SK-N-SH (cell line): ENCODE results near the gene ARL14EP. TPM values are rescaled to one million over a fixed set of nuclear protein-coding genes. Genes with fewer than 3 reads are reported as not detected.

ENCODE experiments used
- CTCF ChIA-PET: fragments of 300-600, 350-600 bp; formaldehyde crosslinking; extraction: SDS; loops from one replicate; lab custom pipeline; 2021; lab: Yijun Ruan, JAX
- POLR2A ChIA-PET: fragments of 350-600 bp; sonication (Branson Sonifier 250); formaldehyde crosslinking; extraction: SDS; loops from one replicate; lab custom pipeline; 2020; ENCODE audit warnings: antibody characterized with exemption, inconsistent platforms; lab: Yijun Ruan, JAX
- DNase-seq: peaks from one replicate; pipeline ENCODE4 v3.0.0; 2012
- H2AFZ ChIP-seq: fragments of 200-600 bp; sonication (generic); 2 replicates; pipeline ENCODE4 v1.8.1; 2016; ENCODE audit warnings: antibody characterized with exemption, mild to moderate bottlenecking, low read depth
- H3F3A ChIP-seq: fragments of 200-600 bp; sonication (generic); replicated peaks from 2 replicates; pipeline ENCODE3; 2016; ENCODE audit warnings: antibody characterized with exemption, mild to moderate bottlenecking; ENCODE audit not compliant: insufficient read depth
- H3K27ac ChIP-seq, 2 experiments: fragments of 200-500 bp in 1 of 2; fragments of 200-600 bp in 1 of 2; sonication (Bioruptor generic) in 1 of 2; sonication (generic), shearing (Covaris generic) in 1 of 2; 2 replicates each; pipeline versions ENCODE4 v1.5.1 to v1.6.1; 2014 to 2016; ENCODE audit warnings: low read depth in 2 of 2, inconsistent platforms in 1 of 2, low read length in 1 of 2, mild to moderate bottlenecking in 1 of 2, mixed read lengths in 1 of 2
- H3K27me3 ChIP-seq: fragments of 200-600 bp; sonication (generic), shearing (Covaris generic); 2 replicates; pipeline ENCODE4 v1.6.1; 2016; ENCODE audit warnings: mixed run types; ENCODE audit not compliant: insufficient read depth
- H3K36me3 ChIP-seq, 2 experiments: fragments of 200-500 bp in 1 of 2; fragments of 200-600 bp in 1 of 2; sonication (Bioruptor generic) in 1 of 2; sonication (generic) in 1 of 2; replicated peaks in 1 of 2; 2 replicates each; pipeline versions ENCODE3 to v1.5.1; 2014 to 2016; ENCODE audit warnings: low read length in 1 of 2, mild to moderate bottlenecking in 1 of 2; ENCODE audit not compliant: insufficient read depth in 2 of 2, control insufficient read depth in 1 of 2
- H3K4me1 ChIP-seq, 2 experiments: fragments of 200-500 bp in 1 of 2; fragments of 200-600 bp in 1 of 2; sonication (Bioruptor generic) in 1 of 2; sonication (generic), shearing (Covaris generic) in 1 of 2; 2 replicates each; pipeline versions ENCODE4 v1.5.1 to v1.6.1; 2014 to 2016; ENCODE audit warnings: low read depth in 1 of 2, low read length in 1 of 2, mixed run types in 1 of 2; ENCODE audit not compliant: insufficient read depth in 2 of 2, control insufficient read depth in 1 of 2
- H3K4me2 ChIP-seq: fragments of 200-600 bp; sonication (generic), shearing (Covaris generic); 2 replicates; pipeline ENCODE4 v1.6.1; 2017; ENCODE audit warnings: mixed run types
- H3K4me3 ChIP-seq, 2 experiments: fragments of 200-500 bp in 1 of 2; fragments of 200-600 bp in 1 of 2; sonication (Bioruptor generic) in 1 of 2; sonication (generic), shearing (Covaris generic) in 1 of 2; 2 replicates each; pipeline versions ENCODE4 v1.5.1 to v1.8.1; 2014 to 2016; ENCODE audit warnings: low read depth in 2 of 2, inconsistent platforms in 1 of 2, low read length in 1 of 2, mild to moderate bottlenecking in 1 of 2, mixed read lengths in 1 of 2, moderate library complexity in 1 of 2
- H3K79me2 ChIP-seq: fragments of 200-600 bp; sonication (generic); 2 replicates; pipeline ENCODE4 v1.8.1; 2017; ENCODE audit warnings: mild to moderate bottlenecking; ENCODE audit not compliant: insufficient read depth
- H3K9ac ChIP-seq: fragments of 200-600 bp; sonication (generic); 2 replicates; pipeline ENCODE4 v1.6.1; 2017; ENCODE audit warnings: mixed run types
- H3K9me2 ChIP-seq: fragments of 200-600 bp; sonication (generic); 2 replicates; pipeline ENCODE4 v1.6.1; 2017; ENCODE audit warnings: mixed run types
- H3K9me3 ChIP-seq: fragments of 200-600 bp; sonication (generic); 2 replicates; pipeline ENCODE4 v1.6.1; 2017; ENCODE audit warnings: mixed run types, mild to moderate bottlenecking, moderate library complexity
- H4K20me1 ChIP-seq: fragments of 200-600 bp; sonication (generic); 2 replicates; pipeline ENCODE4 v1.6.1; 2017; ENCODE audit warnings: mild to moderate bottlenecking, mixed run types; ENCODE audit not compliant: insufficient read depth
- CTCF ChIP-seq: fragments of 200-600 bp; sonication (generic); IDR thresholded peaks from 2 replicates; pipeline ENCODE4 v1.6.1; 2017; ENCODE audit warnings: antibody characterized with exemption, mild to moderate bottlenecking, moderate library complexity
- EZH2phosphoT487 ChIP-seq: fragments of 200-600 bp; sonication (generic); IDR thresholded peaks from 2 replicates; pipeline ENCODE4 v1.6.1; 2017; ENCODE audit warnings: low read depth, mixed run types, mild to moderate bottlenecking, antibody characterized with exemption, moderate library complexity, borderline replicate concordance
- MEF2A ChIP-seq: IDR thresholded peaks from 2 replicates; pipeline ENCODE4 v1.4.0; 2012; ENCODE audit warnings: low read depth, borderline replicate concordance
- MXI1 ChIP-seq: IDR thresholded peaks from 2 replicates; pipeline ENCODE4 v1.6.1; 2012; ENCODE audit warnings: mild to moderate bottlenecking, low read depth, low read length, improper control_type of control experiment
- RAD21 ChIP-seq: IDR thresholded peaks from 2 replicates; pipeline ENCODE4 v1.6.1; 2012; ENCODE audit warnings: mild to moderate bottlenecking, low read length
- REST ChIP-seq: IDR thresholded peaks from 2 replicates; pipeline ENCODE4 v1.6.1; 2012; ENCODE audit warnings: mild to moderate bottlenecking, low read depth, low read length, moderate library complexity
- RFX5 ChIP-seq: IDR thresholded peaks from 2 replicates; pipeline ENCODE4 v1.6.1; 2012; ENCODE audit warnings: mild to moderate bottlenecking, improper control_type of control experiment, low read length
- SIN3A ChIP-seq: IDR thresholded peaks from 2 replicates; pipeline ENCODE4 v1.6.1; 2012; ENCODE audit warnings: low read depth, mild to moderate bottlenecking, low read length, moderate library complexity, borderline replicate concordance
- SMC3 ChIP-seq: IDR thresholded peaks from 2 replicates; pipeline ENCODE4 v1.6.1; 2012; ENCODE audit warnings: low read depth, low read length, improper control_type of control experiment
- TAF1 ChIP-seq: IDR thresholded peaks from 2 replicates; pipeline ENCODE4 v1.6.1; 2012; ENCODE audit warnings: low read depth, mild to moderate bottlenecking, low read length, moderate library complexity, borderline replicate concordance
- TCF12 ChIP-seq: IDR thresholded peaks from 2 replicates; pipeline ENCODE4 v1.4.0; 2012
- TEAD4 ChIP-seq: IDR thresholded peaks from 2 replicates; pipeline ENCODE4 v1.4.0; 2012; ENCODE audit warnings: mild to moderate bottlenecking, borderline replicate concordance; ENCODE audit not compliant: insufficient read depth
- USF2 ChIP-seq: fragments of 150-350 bp; IDR thresholded peaks from 2 replicates; pipeline ENCODE4 v1.6.1; 2017; ENCODE audit warnings: antibody characterized with exemption, low read length, low read depth, borderline replicate concordance
- ZBTB33 ChIP-seq: IDR thresholded peaks from 2 replicates; pipeline ENCODE4 v1.4.0; 2012; ENCODE audit warnings: low read depth, borderline replicate concordance
- WGBS: methylation state at CpG from one replicate; pipeline ENCODE4 v1.1.6; 2017; ENCODE audit warnings: low lambda C conversion rate; 5-methylcytosine and 5-hydroxymethylcytosine counted together
- polyA plus RNA-seq, 3 experiments: library from polyadenylated mRNA; depleted of rRNA; stranded (reverse); fragments of >200 nt; gene quantifications; 2 replicates each; pipeline ENCODE4 v1.2.3, GENCODE V29; 2012

ARL14EP gene
- polyA plus RNA-seq, 1 of the 3 experiments (the other 2 are of a cell fraction) = 7.0 TPM

- no peak for DNase-seq
- H3K9ac ChIP-seq = no peak overlapping the region
- no peaks in the 10 kb centered on the region for H3K27me3 ChIP-seq
- no peaks in the 10 kb centered on the region for H3K79me2 ChIP-seq
- no peaks in the 10 kb centered on the region for H3K9me3 ChIP-seq
- peaks cover 0 to 2% of the 10 kb centered on the region in 2 experiments; a peak in 2 of 4 replicates for H3K4me1 ChIP-seq
- H3K9me2 ChIP-seq = no peaks in the 10 kb centered on the region
- no peaks in the 10 kb centered on the region for H4K20me1 ChIP-seq
- no peak overlapping the region for H3K4me2 ChIP-seq
- WGBS = 42% methylated on average over 2 of the region's 2 CpGs
- H3K4me3 ChIP-seq = no peak overlapping the region
- no peaks in the 10 kb centered on the region for H3K36me3 ChIP-seq
- ChIA-PET CTCF (interaction anchor here (0.8 to 2.1 kb wide), 2 partner anchors 11 to 120 kb away, joined by 3 to 6 read pairs; no protein-coding TSS in a partner anchor), POLR2A (no interaction called here)
- no peaks in the 10 kb centered on the region for H3F3A ChIP-seq
- TF ChIP-seq MXI1 = no peak
- TF ChIP-seq SIN3A = no peak
- no peak for TF ChIP-seq TCF12
- no peak for TF ChIP-seq ZBTB33
- TF ChIP-seq TAF1 = no peak
- no peak for TF ChIP-seq USF2
- TF ChIP-seq SMC3 = no peak
- no peak for TF ChIP-seq REST
- TF ChIP-seq RAD21 = no peak
- TF ChIP-seq MEF2A = no peak
- H3K27ac ChIP-seq = no peak overlapping the region
- H2AFZ ChIP-seq = no peak overlapping the region
Measured at GRCh38 chr11:30317030-30317429, 5.9 kb upstream of the ARL14EP start.

GRCh38 chr11:30321321-30321720, 1.6 kb upstream of the ARL14EP start:
- ChIA-PET POLR2A (no interaction called here), CTCF (no interaction called here)
- no peaks in the 10 kb centered on the region for H4K20me1 ChIP-seq
- H3F3A ChIP-seq = peaks cover 9% of the 10 kb centered on the region
- peaks cover 12 to 25% of the 10 kb centered on the region in 2 experiments; a peak in 3 of 4 replicates for H3K4me1 ChIP-seq
- no peaks in the 10 kb centered on the region for H3K27me3 ChIP-seq
- 88% methylated on average over 4 of the region's 4 CpGs for WGBS
- peaks cover 36% of the 10 kb centered on the region for H3K79me2 ChIP-seq
- no peaks in the 10 kb centered on the region for H3K9me2 ChIP-seq
- H3K9me3 ChIP-seq = no peaks in the 10 kb centered on the region
- no peak overlapping the region for H3K27ac ChIP-seq
- no peak overlapping the region for H3K4me2 ChIP-seq
- H3K36me3 ChIP-seq = peaks cover 0 to 6% of the 10 kb centered on the region in 2 experiments
- H2AFZ ChIP-seq = no peak overlapping the region; the same call in 1 of the 2 replicates
- H3K9ac ChIP-seq = no peak overlapping the region
- H3K4me3 ChIP-seq = no peak overlapping the region
- no peak for DNase-seq
- TF ChIP-seq REST (no peak), CTCF (no peak), SMC3 (no peak), TEAD4 (no peak), RFX5 (no peak), EZH2phosphoT487 (no peak)
